Skeletal muscle tissue (tissue), 4 donors: ENCODE results near the gene ADGRD1. TPM values are rescaled to one million over a fixed set of nuclear protein-coding genes. Genes with fewer than 3 reads are reported as not detected.

ENCODE experiments used
- H3K27ac ChIP-seq: one replicate; pipeline ENCODE4 v1.7.0; 2013; ENCODE audit warnings: mild to moderate bottlenecking, low read depth, low read length, inconsistent platforms
- H3K27me3 ChIP-seq, 3 donors: one replicate each; pipeline ENCODE4 v1.7.0; 2013; ENCODE audit warnings: low read length in 3 of 3; ENCODE audit not compliant: control insufficient read depth in 3 of 3, insufficient read depth in 3 of 3
- H3K36me3 ChIP-seq, 3 donors: one replicate each; pipeline ENCODE4 v1.7.0; 2013; ENCODE audit warnings: low read length in 3 of 3; ENCODE audit not compliant: control insufficient read depth in 3 of 3, insufficient read depth in 3 of 3
- H3K4me1 ChIP-seq, 3 donors: one replicate each; pipeline ENCODE4 v1.7.0; 2013; ENCODE audit warnings: low read length in 3 of 3, mild to moderate bottlenecking in 3 of 3; ENCODE audit not compliant: control insufficient read depth in 3 of 3, insufficient read depth in 3 of 3
- H3K4me3 ChIP-seq, 3 donors: one replicate each; pipeline ENCODE4 v1.7.0; 2013; ENCODE audit warnings: low read length in 3 of 3
- H3K9ac ChIP-seq, 3 donors: one replicate each; pipeline ENCODE4 v1.7.0; 2013; ENCODE audit warnings: low read length in 3 of 3, mild to moderate bottlenecking in 3 of 3, moderate library complexity in 2 of 3, low read depth in 1 of 3
- H3K9me3 ChIP-seq, 3 donors: one replicate each; pipeline ENCODE4 v1.7.0; 2013; ENCODE audit warnings: low read length in 3 of 3; ENCODE audit not compliant: control insufficient read depth in 3 of 3
- total RNA-seq: library from RNA; depleted of rRNA; stranded (reverse); fragments of >200 nt; gene quantifications from one replicate; pipeline ENCODE4 v1.2.3, GENCODE V29; 2014
- donor health status: Osteomylitis.

ADGRD1 gene
- total RNA-seq, 1 donor from 2014 or later = 7.8 TPM

GRCh38 chr12:131142891-131143657 is 189.4 kb downstream of the ADGRD1 start:
- Histone ChIP-seq H3K4me1 (peaks cover 0 to 4% (median 0%) of the 10 kb centered on the region in 3 donors), H3K36me3 (peaks cover 0 to 4% (median 0%) of the 10 kb centered on the region in 3 donors), H3K9ac (no peak overlapping the region), H3K27me3 (peaks cover 0 to 8% (median 0%) of the 10 kb centered on the region in 3 donors), H3K4me3 (peak overlapping the region in 1 of 3 donors; percentile 43), H3K27ac (no peak overlapping the region), H3K9me3 (no peaks in the 10 kb centered on the region)

- Histone ChIP-seq H3K36me3 (no peaks in the 10 kb centered on the region), H3K27me3 (no peaks in the 10 kb centered on the region), H3K4me3 (no peak overlapping the region), H3K9me3 (no peaks in the 10 kb centered on the region), H3K27ac (no peak overlapping the region), H3K9ac (no peak overlapping the region), H3K4me1 (peaks cover 0 to 4% (median 0%) of the 10 kb centered on the region in 3 donors)
These were observed 192.5 kb downstream of the ADGRD1 start for GRCh38 chr12:131146173-131146675.

- Histone ChIP-seq H3K27me3 (peaks cover 0 to under 1% (median 0%) of the 10 kb centered on the region in 3 donors), H3K27ac (no peak overlapping the region), H3K9ac (no peak overlapping the region), H3K9me3 (no peaks in the 10 kb centered on the region), H3K4me1 (peaks cover 0 to 4% (median 2%) of the 10 kb centered on the region in 3 donors), H3K36me3 (no peaks in the 10 kb centered on the region), H3K4me3 (no peak overlapping the region)
These were observed 193.6 kb downstream of the ADGRD1 start for GRCh38 chr12:131147293-131147692.

- Histone ChIP-seq H3K9ac (no peak overlapping the region), H3K27ac (no peak overlapping the region), H3K4me3 (no peak overlapping the region), H3K4me1 (peaks cover 0 to 2% (median 2%) of the 10 kb centered on the region in 3 donors), H3K9me3 (no peaks in the 10 kb centered on the region), H3K36me3 (no peaks in the 10 kb centered on the region), H3K27me3 (peaks cover 0 to 3% (median 0%) of the 10 kb centered on the region in 3 donors)
These were observed 194.2 kb downstream of the ADGRD1 start for GRCh38 chr12:131147894-131148293.

DNA sequence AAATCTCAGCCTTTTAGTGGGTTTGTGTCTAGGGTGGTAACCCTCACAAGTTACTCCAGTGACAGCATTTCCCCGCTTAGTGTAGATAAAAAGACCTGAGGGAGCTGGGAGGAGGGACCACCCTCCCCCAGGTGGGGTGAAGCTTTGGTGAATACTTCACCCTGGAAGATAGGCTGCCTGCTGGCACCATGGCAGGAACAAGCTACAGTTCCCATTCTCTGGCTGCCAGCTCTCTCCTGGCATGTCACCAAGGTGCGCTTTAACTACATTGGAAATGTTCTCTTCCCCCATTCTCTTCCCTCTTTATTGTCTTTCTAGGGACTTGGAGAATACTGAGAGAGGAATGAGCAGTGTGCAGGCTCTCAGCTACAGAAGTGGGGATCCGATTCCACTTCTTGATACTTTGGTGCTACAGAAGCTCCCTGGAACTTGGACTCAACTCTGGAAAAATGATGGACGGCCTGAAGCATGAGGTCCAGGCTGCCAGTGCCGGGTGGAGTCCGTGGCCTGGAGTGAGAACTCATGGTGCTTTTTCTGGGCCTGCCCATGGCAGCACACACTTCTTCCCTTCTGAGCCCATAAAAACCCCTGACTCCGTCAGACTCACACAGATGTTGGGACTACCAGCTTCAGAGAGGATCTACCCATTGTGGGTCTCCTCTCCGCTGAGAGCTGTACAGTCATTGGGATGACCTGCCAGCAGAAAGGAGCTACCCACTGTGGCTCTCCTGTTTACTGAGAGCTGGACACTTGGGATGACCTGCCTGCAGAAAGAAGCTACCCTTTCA is 198.0 kb downstream of the ADGRD1 start:
- peaks cover 0 to 5% (median 0%) of the 10 kb centered on the region in 3 donors for H3K27me3 ChIP-seq
- no peak overlapping the region for H3K4me3 ChIP-seq
- no peaks in the 10 kb centered on the region for H3K36me3 ChIP-seq
- no peaks in the 10 kb centered on the region for H3K9me3 ChIP-seq
- peaks cover 0 to 2% (median 0%) of the 10 kb centered on the region in 3 donors for H3K4me1 ChIP-seq
- H3K27ac ChIP-seq = no peak overlapping the region
- no peak overlapping the region for H3K9ac ChIP-seq

- no peak overlapping the region for H3K4me3 ChIP-seq
- no peaks in the 10 kb centered on the region for H3K36me3 ChIP-seq
- no peak overlapping the region for H3K27ac ChIP-seq
- H3K4me1 ChIP-seq = peaks cover 0 to 2% (median 0%) of the 10 kb centered on the region in 3 donors
- H3K9me3 ChIP-seq = no peaks in the 10 kb centered on the region
- H3K27me3 ChIP-seq = peaks cover 0 to 5% (median 0%) of the 10 kb centered on the region in 3 donors
- H3K9ac ChIP-seq = no peak overlapping the region
These were observed 198.9 kb downstream of the ADGRD1 start for GRCh38 chr12:131152587-131152986.

DNA sequence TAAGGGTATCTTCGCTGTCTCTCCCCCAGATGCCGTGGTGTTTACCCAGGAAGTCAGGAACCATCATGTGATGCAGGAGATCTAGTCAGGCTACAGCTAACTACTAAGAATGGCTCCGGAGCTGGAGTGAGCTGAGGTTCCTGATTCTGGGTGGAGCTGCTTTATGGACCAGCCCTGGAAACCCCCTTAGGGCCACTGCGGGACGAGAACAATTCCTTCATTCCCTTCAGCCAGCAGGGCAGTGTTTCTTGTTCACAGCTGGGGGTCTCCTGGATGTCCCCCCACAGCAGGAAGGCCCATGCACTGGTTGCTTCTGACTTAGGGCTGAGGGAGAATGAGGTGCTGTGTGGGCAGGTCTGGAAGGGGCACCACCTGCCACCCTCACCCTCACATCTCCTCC is 199.3 kb downstream of the ADGRD1 start:
- no peak overlapping the region for H3K27ac ChIP-seq

DNA sequence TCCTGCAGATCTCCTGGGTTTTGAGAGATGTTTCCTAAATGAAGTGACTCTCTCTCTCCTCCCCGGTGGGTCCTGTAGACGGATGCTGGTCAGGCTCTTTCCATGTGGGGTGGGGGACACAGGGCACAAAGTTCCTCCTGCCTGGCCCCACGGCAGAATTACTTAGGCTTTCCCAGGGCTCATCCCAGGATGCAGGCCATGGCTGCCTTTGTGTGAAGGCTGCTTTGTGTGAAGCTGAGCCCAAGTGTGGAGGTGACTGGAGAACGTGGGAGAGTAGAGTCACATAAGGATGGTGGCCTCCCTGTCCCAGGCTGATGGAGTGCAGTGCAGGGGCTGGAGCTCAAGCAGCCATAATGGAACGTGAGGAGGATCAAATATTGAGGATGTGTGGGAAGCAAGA is 200.2 kb downstream of the ADGRD1 start:
- Histone ChIP-seq H3K4me3 (no peak overlapping the region), H3K27me3 (peaks cover 0 to 5% (median 0%) of the 10 kb centered on the region in 3 donors), H3K36me3 (no peaks in the 10 kb centered on the region), H3K9me3 (no peaks in the 10 kb centered on the region), H3K4me1 (peaks cover 0 to 2% (median 0%) of the 10 kb centered on the region in 3 donors), H3K9ac (no peak overlapping the region), H3K27ac (no peak overlapping the region)

More for the DNA sequence above, 199.3 kb downstream of the ADGRD1 start:
- peaks cover 0 to 5% (median 0%) of the 10 kb centered on the region in 3 donors for H3K27me3 ChIP-seq
- H3K9ac ChIP-seq = no peak overlapping the region
- H3K36me3 ChIP-seq = no peaks in the 10 kb centered on the region
- no peaks in the 10 kb centered on the region for H3K9me3 ChIP-seq
- H3K4me3 ChIP-seq = no peak overlapping the region
- peaks cover 0 to 2% (median 0%) of the 10 kb centered on the region in 3 donors for H3K4me1 ChIP-seq

GRCh38 chr12:131155131-131155530 is 201.4 kb downstream of the ADGRD1 start:
- Histone ChIP-seq H3K4me1 (peaks cover 0 to 2% (median 0%) of the 10 kb centered on the region in 3 donors), H3K4me3 (no peak overlapping the region), H3K9me3 (no peaks in the 10 kb centered on the region), H3K36me3 (no peaks in the 10 kb centered on the region), H3K9ac (no peak overlapping the region), H3K27me3 (peaks cover 0 to 5% (median 0%) of the 10 kb centered on the region in 3 donors), H3K27ac (no peak overlapping the region)
